ENCODE data around the gene PNKD.

PNKD gene

DNA sequence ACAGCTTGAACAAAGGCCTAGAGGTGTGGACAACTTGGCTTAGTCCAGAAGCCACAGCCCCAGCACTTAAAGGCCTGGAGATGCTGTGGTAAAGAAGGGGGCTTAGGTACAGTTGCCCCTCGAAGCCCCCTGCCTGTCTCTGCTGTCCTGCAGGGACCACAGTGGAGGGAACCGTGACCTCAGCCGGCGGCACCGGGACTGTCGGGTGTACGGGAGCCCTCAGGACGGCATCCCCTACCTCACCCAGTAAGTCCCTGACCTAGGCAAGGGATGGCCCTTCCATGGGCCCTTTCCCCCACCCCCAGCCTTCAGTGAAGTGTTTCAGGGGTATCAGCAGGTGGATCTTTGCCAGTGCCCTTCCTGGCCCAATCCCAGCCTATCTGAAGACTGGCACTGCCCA, 71.1 kb downstream of the PNKD start:
- DNase-seq (ENCODE audit: low read depth in 2 of 2), result no peak

DNA sequence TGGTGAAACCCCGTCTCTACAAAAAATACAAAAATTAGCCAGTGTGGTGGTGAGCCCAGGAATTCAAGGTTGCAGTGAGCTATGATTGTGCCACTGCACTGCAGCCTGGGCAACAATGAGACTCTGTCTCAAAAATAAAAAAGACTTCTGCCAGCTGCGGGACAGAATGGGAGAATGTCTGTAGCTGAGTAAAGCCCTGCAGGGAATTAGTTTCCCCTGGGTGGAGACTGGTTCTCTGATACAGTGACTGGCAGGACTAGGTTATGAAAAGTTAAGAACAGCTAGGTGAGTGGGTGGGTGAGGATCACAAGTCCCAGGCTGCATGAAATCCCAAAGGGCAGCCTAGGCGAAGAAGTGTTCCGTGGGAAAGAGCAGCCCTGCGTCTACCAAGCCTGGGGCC, 72.5 kb downstream of the PNKD start:
- no peak for DNase-seq (ENCODE audit: low read depth in 2 of 2)

- no peak for DNase-seq (ENCODE audit: low read depth in 2 of 2)
Observed at GRCh38 chr2:218343591-218343990, 73.3 kb downstream of the PNKD start.

DNA sequence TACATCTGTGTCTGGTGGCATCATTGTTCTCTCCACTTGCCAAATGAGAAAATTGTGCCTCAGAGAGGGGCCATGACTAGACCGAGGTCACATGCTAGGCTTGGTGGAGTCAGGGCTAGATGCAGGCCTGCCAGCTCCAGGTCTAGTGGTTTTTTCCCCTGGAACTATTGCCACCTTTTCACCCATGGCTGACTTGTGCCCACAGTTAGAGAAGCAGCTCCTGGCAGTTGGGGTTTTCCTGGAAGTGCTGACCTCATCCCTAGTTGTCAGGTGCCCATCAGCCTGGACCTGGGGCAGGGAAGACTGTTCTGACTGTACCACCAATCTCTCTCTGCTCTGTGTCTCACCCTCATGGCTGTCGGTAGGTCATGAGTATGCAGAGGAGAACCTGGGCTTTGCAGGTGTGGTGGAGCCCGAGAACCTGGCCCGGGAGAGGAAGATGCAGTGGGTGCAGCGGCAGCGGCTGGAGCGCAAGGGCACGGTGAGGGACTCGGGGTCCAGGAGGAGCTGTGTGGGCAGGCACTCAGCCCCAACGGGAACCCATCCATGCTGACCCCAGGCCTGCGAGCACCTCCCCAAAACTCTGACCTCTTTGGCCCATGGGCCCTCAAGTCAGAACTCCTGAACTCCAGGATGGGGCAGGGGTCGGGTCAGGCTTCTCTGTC, 73.9 kb downstream of the PNKD start:
- DNase-seq (ENCODE audit: low read depth in 2 of 2), result no peak

GRCh38 chr2:218344755-218345417, 74.6 kb downstream of the PNKD start:
- no peak for DNase-seq (ENCODE audit: low read depth in 2 of 2)

DNA sequence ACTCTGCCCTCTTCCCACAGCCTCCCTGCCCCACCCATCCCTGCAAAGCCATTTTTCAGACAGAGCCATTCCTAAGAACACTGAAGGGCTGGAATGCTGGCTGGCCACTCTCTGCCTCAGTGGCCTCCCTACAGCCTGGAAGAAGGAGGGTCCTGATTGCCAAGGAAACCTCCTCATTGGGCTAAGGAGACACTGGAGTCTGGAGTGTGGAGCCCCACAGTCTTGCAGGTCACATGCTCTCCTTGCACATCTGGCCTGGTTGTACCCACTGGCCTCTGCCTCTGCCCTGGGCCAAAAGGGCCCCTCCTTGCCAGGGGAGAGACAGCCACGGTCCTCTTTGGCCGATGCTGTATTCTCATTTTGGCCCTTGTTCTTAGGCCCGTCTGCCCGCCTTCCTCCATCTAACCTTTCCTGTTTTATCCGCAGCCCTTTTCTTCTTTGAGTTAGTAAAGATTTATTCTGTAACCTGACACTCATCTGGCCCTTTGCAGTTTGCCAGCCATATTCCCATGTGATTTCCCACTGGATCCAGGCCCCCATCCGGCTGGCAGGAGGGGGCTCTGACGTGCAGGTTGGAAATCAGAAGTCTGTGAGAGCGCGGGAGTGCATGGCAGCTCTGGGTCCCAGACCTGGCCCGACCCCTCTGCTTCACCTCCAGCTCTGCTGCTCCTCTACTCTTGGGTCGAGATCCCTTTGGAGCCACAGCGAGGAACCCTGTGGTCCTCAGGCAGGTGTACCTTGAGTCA, 75.3 kb downstream of the PNKD start:
- no peak for DNase-seq (ENCODE audit: low read depth in 2 of 2)

DNA sequence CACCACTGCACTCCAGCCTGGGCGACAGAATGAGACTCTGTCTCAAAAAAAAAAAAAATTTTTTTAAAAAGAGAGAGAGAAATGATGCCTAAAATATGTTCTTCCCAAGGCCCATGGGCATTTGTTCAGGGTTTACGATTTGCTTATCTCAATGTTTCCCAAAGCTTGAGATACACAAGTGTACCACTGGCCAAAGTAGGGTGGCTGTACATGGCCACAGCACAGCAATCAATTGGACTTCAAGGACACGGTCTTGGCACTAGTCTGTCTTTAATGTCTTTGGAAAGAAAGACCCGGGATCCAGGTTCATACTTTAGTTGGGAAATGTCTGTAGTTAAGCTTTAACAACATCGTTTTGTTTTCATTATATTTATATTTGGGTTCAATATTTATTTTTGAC, 76.9 kb downstream of the PNKD start:
- no peak for DNase-seq (ENCODE audit: low read depth in 2 of 2)

DNA sequence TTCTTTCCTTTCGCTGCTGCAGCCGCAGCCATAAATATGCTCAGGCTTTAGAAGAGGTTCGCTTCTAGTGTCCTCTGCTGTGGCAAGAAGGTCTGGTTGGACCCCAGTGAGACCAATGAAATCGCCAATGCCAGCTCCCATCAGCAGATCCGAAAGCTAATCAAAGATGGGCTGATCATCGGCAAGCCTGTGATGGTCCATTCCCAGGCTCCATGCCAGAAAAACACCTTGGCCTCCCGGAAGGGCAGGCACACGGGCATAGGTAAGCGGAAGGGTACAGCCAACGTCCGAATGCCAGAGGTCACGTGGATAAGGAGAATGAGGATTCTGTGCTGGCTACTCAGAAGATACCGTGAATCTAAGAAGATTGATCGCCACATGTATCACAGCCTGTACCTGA, 83.7 kb downstream of the PNKD start:
- no peak for DNase-seq (ENCODE audit: low read depth in 2 of 2)

DNA sequence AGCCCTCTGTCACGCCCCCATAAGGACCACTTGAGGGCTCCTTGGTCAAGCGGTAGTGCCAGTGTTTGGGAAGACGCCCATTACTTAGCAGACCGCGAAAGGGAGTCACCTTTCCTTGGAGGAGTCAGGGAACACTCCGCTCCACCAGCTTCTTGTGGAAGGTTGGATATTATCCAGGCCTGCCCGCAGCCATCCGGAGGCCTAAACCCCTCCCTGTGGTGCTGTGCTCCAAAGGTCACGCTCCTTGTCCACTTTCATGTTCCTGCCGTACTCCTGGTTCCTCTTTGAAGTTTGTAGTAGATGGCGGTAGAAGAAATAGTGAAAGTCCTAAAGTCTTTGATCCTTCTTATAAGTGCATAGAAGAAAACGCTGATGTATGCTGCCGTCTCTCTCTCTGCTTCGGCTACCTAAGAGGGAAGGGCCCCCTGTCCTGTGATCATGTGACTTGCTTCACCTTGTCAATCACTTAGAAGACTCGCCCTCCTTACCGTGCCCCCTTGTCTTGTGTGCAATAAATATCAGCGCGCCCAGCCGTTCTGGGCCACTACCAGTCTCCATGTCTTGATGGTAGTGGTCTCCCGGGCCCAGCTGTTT, 84.6 kb downstream of the PNKD start:
- DNase-seq (ENCODE audit: low read depth in 2 of 2), result no peak

DNA sequence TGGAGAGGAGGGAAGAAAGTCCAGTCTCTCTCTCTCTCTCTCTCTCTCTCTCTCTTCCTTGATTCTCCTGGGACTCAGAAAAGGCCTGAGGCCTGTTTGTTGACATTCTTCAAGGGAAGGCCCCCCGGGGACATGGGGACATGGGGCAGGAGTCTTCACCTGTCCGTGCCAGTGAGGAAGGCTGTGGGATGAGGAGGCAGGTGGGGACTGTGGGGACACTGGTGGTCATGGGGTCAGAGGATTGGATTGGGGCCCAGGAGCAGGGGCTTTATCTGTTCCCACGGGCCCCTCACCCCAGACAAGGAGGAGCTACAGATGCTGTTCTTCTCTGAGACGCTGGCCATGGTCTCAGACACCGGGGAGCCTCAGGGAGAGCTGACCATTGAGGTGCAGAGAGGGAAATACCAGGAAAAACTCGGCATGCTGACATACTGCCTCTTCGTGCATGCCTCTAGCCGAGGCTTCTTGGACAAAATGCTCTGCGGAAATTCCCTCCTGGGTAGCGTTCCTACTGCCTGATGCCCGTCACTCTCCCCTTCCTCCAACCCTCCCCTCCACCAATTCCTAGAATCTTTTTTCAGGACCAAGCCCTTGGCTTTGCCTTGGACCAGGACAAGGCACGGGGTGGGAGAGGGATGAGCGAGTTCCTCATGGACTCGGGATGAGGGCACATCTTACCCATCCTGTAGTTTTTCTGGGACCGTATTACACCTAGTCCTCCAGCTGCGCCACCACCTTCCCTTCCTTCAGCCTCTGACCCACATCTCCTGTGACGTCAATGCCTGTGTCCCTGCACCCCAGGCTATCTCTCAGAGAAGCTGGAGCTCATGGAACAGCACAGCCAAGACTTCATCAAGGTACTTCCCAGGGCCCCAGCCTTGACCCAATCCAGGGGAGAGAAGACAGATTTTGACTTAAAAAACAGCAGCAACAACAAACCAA, 87.2 kb downstream of the PNKD start:
- DNase-seq (ENCODE audit: low read depth in 2 of 2), result no peak

DNA sequence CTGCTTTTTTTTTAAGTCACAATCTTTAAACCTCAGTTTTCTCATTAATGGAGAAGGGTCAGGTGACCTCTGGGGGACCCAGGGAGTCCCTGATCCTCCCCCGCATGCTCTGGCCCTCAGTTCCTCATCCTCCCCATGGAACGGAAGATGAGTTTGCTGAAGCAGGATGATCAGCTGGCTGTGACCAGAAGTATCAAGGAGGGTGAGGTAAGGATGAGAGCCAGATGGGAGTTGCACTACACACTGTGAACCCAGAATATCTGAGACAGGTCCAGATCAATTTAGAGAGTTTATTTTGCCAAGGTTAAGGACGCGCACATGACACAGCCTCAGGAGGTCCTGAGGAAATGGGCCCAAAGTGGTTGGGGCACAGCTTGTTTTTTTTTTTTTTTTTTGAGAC, 90.1 kb downstream of the PNKD start:
- DNase-seq (ENCODE audit: low read depth in 2 of 2), result no peak

- DNase-seq (ENCODE audit: low read depth in 2 of 2), result no peak
Observed at GRCh38 chr2:218362606-218363005, 92.3 kb downstream of the PNKD start.

DNA sequence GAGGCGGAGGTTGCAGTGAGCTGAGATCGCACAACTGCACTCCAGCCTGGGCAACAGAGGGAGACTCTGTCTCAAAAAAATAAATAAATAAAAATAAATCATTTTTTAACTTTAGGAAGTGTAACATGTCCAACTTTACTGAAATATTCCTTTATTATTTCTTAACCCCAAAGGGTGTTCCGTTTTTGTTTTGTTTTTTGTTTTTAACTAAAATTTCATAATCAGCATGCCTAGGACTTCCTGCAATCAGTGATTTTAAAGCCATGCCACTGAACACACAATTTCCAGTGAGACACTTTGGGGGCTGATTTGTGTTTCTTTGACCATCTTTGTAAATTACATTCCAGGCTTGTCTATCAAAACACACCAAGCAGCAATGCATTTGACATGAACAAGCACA, 93.4 kb downstream of the PNKD start:
- DNase-seq (ENCODE audit: low read depth in 2 of 2), result no peak

- no peak for DNase-seq (ENCODE audit: low read depth in 2 of 2)
Observed at GRCh38 chr2:218364196-218364595, 93.9 kb downstream of the PNKD start.

GRCh38 chr2:218366621-218367414, 96.5 kb downstream of the PNKD start:
- no peak for DNase-seq (ENCODE audit: low read depth in 2 of 2)

DNA sequence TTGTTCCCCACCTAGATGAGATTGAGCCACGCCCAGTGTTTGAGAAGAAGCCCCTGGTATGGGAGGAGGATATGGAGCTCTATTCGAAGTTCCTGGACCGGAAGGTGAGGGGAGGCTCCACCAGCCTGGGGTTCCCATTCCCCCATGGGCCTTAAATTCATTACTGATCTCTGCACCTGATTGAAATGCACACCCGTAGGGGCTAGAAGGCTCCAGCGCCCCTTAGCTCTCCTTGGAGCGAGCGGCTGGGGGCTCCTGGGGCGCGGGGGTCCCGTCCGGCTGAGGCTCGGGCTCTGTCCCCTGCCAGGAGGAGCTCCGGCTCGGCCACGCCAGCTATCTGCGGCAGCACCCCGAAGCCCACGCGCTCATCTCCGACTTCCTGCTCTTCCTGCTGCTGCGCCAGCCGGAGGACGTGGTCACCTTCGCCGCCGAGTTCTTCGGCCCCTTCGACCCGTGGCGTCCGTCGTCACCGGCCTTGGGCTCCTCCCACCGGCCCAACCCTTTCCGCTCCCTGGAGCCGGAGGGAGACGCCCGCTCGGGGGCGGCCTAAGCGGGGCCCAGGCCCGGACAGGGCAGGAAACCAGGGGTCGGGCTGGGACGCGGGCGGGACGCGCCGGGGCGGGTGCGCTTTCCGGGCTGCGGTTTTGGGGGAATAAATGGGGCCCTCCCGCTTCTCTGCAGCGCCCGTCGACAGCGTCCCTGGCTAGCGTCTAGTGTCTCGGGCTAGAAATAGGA, 97.3 kb downstream of the PNKD start:
- DNase-seq (ENCODE audit: low read depth in 2 of 2), result peak; percentile 51 to 69

- DNase-seq (ENCODE audit: low read depth in 2 of 2), result no peak
Observed at GRCh38 chr2:218368150-218368528, 97.8 kb downstream of the PNKD start.

- DNase-seq (ENCODE audit: low read depth in 2 of 2), result no peak
Observed at GRCh38 chr2:218368621-218369153, 98.4 kb downstream of the PNKD start.

DNA sequence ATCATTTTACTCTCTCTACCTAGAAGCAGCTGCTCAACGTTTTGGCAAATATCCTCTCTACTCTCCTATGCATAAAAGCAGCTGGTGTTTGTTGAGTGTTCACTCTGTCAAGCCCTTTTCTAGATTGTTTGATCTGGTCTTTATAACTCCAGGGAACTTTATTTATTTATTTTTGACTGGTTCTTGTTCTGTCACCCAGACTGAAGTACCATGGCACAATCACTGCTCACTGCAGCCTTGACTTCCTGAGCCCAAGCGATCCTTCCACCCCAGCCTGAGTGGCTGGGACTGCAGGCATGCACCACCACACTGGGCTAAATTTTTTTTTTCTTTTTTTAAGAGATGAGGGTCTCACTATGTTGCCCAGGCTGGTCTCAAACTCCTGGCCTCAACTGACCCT, 99.0 kb downstream of the PNKD start:
- no peak for DNase-seq (ENCODE audit: low read depth in 2 of 2)
